SK-MEL-5 (cell line): ENCODE measurements around the gene DPEP2NB. TPM values are rescaled to one million over a fixed set of nuclear protein-coding genes. Genes with fewer than 3 reads are reported as not detected.
A peak's percentile ranks its signal among the peaks of the same experiment; 100 is the strongest.
"Not testable (repeated sequence)": the region's sequence is repeated elsewhere in the genome, so short reads cannot be mapped to it uniquely, and the experiment has no call there.

Source experiments
- DNase-seq: peaks from one replicate; pipeline ENCODE4 v3.0.0-alpha.2; 2016; ENCODE audit warnings: low read depth, low spot score
- in situ Hi-C: cut with HindIII; loops from 2 replicates; pipeline ENCODE4 v1.10.0; 2016; ENCODE audit warnings: low sequenced_read_pairs, high pct_unique_total_duplicates, low pct_unique_long_range_greater_than_20kb
- total RNA-seq: library from RNA; depleted of rRNA; stranded (reverse); fragments of >200 nt; shearing (Covaris generic); gene quantifications from 2 replicates; pipeline ENCODE4 v1.2.3, GENCODE V29; 2014

Gene DPEP2NB
- total RNA-seq, 1 experiment from 2014 or later: not detected

DNA sequence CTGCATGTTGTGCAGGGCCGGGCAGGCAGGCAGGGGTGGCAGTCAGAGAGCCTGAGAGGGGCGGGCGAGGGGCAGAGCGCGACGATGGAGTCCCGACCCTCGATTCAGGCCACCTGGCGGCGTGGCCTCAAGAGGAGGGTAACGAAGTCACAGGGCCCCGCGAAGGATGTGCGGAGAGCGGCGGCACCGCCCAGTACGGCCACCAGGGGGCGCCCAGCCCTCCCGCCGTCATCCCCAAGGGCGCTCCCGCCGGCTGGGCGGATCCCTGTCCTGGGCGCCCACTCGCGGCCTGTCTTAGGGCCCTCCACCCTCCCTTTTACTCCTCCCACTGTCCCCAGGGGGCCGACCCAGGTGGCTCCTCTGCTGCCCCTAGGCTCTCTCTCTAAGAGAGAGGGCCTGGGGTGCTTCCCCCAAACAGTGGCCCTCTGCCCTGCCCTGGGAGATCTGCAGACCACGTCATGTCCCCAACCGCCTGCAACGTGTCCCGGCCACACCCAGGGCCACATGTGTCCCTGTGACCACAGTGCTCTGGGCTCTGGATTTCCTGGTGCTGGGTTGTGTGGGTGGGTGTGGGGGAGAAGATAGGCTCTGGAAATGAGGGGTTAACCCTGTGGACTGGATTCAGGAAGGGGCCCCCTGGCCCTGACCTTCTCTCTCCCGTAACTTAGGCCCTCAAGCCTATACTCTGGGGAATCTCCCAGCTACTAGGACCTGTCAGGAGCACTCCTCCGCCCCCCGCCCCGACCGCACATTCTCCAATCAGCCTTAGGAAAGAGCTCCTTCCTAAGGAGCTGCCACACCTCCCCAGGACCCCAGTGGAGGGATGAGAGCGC is 22.3 kb downstream of the DPEP2NB start:
- peak; percentile 64 for DNase-seq
- in situ Hi-C loops: no loop called here

DNA sequence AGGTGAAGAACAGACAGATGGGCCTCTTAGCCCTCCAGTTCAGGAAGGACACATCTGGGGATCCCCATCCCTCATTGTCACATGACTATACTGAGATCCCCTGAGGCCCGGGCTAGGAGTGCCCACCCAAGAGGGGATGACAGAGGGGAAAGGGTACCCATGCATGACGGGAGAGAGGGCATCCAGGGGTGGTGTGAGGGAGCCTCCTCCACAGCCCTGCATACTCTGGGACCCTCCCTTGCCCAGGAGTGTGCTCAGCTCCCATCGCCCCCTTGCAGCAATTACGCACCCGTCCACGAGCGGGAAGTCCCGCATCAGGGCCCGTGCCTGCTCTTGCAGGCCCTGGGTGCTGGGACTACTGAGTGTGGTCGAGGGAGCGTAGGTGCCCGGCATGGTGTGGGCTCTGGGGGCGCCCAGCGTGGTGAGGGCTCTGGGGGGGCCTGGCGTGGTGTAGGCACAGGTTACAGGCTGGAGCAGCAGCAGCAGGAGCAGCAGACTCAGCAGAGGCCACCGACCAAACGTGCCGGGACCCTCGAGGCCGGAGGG is 23.0 kb downstream of the DPEP2NB start:
- no peak for DNase-seq
- in situ Hi-C loops: no loop called here

DNA sequence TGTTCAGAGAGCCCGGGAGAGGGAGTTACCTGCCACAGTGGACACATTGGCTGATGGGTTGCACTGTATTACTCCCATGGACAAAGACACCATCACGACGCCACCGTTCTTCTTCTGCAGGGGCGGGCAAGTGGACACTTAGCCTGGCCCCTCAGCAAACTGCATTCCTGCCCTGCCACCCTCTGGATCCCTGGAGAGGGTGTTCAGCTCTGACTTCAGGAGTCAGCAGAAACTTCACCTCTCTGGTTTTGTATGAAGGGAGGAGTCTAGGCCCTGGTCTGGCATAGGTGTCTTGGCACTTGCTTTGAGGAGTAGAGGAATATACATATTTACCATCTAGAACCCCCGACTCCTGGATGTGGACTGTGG is 25.7 kb downstream of the DPEP2NB start:
- no peak for DNase-seq
- in situ Hi-C loops: no loop called here

DNA sequence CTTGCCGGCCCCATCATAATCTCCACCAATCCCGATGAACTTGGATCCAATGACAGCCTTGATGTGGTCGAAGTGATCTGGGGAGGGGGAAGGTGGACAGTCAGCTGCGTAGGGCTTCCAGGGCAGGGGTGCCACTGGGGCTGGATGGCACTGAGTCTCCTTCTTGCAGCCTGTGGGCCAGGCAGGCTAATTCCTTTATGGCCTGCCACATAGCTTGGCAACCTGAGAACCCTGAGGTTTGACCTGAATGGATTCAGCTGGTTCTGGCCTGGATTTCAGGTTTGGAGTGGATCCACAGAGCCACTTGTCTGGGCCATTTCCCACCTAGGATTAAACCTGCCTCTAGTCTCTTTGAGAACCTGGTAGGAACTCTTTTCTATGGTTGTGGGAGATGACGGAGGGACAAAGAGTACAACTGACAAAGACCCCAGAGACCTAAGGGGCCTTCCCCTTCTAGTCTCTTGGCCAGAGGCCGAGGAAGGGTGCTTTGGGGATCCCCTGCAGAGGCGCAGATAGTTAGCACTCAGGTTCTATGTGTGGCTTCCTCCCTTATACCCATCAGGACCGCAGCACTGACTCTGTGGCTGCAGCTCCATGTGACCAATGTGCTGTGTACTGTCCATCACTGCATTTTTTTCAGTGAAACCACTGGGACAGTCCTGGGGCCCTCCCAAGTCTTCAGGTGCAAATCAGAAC is 26.2 kb downstream of the DPEP2NB start:
- in situ Hi-C loops: no loop called here
- no peak for DNase-seq

DNA sequence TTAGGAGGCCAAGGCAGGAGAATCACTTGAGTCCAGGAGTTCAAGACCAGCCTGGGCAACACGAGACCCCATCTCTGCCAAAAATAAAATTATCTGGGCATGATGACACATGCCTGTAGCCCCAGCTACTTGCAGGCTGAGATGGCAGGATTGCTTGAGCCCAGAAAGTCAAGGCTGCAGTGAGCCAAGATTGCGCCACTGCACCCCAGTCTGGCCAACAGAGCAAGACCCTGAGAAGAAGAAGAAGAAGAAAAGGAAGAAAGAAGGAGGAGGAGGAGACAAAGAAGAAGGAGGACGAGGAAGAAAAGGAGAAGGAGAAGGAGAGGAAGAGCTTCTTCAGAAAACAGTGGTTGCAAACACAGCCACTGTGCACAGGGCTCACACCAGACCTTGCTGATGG is 27.0 kb downstream of the DPEP2NB start:
- in situ Hi-C loops: no loop called here
- no peak for DNase-seq

DNA sequence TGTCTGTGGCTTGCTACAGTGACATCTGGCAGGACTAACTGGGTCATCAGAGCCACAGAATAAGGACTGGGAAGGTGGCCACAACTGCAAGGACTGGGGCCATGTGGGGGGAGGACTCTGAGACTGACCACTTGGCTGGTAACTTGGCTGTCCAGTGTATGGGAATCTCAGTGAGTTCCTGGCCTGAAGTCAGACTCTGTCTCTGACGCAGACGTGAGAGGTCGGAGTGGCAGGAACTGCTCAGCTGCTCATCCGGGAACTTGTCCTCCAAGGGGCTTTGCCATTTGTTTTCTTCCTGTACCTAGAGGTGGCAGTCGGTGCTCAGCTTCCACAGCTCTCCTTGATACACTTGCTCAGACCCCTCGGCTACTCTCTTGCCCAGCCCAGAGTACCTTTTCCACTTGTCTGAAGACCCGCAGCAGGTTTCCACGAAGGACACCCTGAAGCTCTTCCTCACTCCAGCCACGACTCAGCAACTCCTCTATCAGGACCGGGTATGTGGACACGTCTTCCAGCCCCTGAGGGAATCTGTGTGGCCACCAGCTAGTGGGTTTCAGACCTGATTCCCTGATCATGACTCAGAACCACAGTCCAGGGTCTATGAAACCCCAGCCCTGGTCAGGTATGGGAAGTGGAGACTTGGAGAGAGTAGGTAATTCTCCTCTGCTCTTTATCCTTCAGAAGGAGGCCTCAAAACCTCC is 28.1 kb downstream of the DPEP2NB start:
- DNase-seq: no peak
- in situ Hi-C loops: no loop called here

DNA sequence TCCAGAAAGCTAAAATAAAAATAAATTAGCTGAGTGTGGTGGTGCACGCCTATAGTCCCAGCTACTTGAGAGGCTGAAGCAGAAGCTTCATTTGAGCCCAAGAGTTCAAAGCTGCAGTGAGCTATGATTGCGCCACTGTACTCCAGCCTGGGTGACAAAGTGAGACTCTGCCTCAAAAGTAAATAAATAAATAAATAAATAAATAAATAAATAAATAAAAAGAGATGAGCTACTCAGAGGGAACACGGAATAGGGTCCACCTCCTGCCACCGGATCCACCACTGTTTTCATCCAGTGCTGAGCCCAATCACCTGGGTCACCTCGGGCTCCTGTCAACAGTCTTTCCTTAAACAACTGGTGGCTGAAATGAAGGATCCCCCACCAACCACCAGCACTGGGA is 28.8 kb downstream of the DPEP2NB start:
- in situ Hi-C loops: no loop called here
- DNase-seq: no peak

DNA sequence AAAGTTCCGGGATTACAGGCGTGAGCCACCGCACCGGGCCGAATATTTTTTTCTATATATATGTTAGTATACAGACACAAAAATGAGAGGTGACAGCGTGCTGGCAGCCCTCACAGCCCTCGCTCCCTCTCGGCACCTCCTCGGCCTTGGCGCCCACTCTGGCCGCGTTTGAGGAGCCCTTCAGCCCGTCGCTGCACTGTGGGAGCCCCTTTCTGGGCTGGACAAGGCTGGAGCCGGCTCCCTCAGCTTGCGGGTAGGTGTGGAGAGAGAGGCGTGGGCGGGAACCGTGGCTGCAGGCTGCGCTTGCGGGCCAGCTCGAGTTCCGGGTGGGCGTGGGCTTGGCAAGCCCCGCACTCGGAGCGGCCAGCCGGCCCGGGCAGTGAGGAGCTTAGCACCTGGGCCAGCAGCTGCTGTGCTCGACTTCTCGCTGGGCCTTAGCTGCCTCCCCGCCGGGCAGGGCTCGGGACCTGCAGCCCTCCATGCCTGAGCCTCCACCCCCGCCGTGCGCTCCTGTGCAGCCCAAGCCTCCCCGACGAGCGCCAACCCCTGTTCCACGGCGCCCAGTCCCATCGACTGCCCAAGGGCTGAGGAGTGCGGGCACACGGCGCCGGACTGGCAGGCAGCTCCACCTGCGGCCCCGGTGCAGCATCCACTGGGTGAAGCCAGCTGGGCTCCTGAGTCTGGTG is 33.6 kb downstream of the DPEP2NB start:
- in situ Hi-C loops: no loop called here
- DNase-seq: no peak

DNA sequence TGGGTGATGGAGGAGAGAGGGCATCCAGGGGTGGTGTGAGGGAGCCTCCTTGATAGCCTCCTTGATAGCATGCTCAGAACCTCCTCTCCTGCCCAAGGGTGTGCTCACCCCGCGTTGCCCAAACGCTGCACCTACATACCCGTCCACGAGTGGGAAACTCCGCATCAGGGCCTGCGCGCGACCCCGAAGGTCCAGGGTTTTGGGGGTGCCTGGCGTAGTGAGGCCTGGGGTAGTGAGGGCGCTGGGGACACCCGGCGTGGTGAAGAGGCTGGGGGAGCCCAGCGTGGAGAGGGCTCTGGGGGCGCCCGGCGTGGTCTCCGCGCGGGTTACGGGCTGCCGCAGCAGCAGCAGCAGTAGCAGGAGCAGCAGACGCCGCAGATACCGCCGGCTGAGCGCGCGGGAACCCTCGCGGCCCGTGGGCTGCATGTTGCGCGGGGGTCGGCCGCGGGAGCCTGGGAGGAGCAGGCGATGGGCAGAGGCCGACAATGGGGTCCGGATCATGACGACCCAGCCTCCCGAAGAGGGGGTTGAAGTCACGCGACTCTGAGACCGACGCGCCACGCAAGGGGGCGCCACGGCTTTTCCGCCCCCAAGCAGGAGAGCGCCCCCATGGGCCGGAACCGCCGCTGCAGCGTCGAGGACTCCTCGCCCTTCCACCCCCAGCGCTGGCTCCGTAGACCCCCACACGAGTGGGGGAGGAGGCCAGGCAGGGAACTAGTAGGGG is 35.6 kb downstream of the DPEP2NB start, which contains the start of gene DPEP3:
TSS of gene DPEP3 (minus strand) at position 545 of the 724 bp plus-strand sequence. CDS start at position 426, 119 bp downstream.
- DNase-seq: no peak
- in situ Hi-C loops: no loop called here

DNA sequence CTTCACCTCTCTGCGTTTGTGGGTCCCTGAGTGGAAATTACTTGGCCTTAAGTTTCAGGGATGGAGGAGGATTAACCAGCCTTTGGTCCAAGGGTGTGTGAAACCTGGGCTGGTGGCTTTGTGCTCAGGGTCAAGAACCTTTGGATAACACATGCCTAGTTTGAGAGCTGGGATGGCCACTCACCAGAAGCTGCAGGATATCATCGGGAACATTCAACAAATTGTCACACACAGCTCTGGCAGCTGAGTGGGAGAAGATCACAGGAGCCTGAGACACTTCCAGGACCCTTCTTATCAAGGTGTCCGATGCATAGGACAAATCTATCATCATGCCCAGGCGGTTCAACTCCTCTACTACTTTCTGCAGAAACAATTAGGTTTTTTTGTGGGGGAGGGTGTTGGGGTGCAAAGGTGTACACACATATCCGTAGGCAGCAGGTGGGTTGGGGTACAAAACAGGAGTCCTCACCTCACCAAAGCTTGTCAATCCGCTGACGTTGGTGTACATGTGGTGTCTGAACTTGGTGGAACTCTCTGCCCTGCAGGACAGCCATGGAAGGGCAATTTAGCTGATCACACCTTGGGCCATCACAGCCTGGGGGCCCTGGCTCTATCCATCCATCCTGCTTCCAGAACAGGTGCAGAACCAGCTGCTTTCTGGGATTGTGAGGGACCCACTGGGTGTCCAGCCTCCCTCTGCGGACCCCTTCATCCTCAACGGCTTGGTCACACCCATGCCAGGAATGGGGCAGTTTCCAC is 38.1 kb downstream of the DPEP2NB start:
- in situ Hi-C loops: no loop called here
- DNase-seq: no peak

DNA sequence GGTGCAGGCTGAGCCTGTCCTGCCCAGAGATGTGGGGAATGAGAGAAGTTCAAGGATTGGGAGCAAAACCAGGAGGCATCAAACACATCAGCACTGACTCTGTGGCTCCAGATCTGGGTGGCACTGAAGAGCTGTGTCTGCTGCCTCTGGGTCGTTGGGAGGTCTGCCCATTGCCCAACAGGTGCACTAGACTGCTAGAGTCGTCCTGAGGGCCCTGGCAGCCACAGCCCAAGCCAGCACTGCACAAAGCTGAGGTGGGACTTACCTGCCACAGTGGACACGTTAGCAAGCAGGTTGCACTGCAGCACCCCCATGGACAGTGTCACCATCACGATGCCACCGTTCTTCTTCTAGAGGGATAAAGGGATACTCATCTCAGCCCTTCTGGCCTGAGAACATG is 38.7 kb downstream of the DPEP2NB start:
- no peak for DNase-seq
- in situ Hi-C loops: no loop called here

DNA sequence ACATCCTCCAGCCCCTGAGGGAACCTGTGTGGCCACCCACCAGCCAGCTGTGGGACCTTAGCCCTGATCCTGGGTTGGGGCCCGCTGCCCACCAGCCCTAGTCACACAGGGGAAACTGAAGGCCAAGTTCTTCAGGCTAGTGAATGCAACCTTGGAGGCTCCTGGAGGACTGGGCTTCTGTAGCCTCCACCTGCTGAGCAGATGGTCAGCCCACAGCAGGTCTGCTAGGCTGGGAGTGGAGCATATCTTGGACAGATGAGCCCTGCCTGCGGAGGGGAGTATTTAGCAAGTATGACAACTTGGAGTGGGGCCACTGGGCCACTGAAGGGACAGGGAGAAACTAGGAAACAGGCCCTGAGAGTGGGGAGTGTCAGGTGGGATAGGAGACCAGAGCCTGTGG is 39.5 kb downstream of the DPEP2NB start:
- in situ Hi-C loops: no loop called here
- DNase-seq: no peak

DNA sequence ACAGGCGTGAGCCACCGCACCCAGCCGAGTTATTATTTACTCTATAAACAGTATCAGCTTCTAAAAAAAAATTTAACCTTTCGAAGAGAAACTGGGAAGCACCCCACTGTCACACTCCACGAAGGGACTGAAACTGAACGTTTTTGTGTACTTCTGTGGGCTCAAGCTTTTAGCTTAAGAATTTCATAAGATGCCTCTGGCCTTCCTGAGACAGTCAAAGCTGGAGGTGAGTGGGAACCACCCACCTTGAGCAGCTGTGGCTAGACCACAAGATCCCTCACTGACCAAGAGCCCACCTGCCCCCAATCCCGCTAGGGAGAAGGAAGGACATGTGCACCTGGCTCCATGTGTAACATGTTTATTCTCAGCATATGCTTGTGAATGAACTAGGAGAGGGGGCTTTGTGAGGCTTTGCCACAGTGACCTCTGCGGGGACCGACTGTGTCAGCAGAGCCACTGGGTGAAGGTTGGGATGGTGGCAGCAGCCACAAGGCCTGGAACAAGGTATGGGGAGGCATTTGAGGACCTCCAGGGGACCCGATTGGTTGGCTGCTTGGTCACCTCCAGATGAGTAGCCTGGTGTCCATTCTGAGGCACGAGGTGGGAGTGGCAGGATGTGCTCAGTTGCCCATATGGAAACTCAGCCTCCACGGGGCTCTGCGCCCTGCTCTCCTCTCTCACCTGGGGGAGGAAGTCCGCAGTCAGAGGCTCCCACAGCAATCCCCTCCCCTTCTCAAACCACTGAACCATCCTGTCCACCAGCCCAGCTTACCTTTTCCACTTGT is 40.2 kb downstream of the DPEP2NB start:
- in situ Hi-C loops: no loop called here
- no peak for DNase-seq

DNA sequence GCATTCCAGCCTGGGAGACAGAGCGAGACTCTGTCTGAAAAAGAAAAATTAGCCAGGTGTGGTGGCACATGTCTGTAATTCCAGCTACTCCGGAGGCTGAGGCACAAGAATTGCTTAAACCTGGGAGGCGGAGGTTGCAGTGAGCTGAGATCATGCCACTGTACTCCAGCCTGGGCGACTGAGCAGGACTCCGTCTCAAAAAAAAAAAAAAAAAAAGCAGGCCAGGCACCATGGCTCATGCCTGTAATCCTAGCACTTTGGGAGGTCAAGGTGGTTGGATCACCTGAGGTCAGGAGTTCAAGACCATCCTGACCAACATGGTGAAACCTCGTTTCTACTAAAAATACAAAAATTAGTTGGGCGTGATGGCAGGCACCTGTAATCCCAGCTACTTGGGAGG is 43.4 kb downstream of the DPEP2NB start:
- in situ Hi-C loops, DNase-seq: not testable (repeated sequence)

DNA sequence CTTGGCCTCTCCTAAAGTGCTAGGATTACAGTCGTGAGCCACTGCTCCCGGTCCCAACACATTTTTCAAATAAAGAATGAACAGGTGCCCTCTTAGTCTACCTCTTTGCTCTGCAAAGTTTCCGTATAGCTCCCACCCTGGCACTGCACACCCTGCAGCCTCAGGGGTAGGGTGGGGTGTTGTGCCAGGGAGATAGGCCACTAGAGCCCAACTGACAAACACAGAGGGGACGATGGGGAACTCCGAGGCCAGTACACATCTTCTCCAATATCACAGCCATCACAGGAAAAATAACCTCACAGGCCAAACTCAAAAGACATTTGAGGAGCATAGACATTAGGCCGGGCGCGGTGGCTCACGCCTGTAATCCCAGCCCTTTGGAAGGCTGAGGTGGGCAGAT is 44.6 kb downstream of the DPEP2NB start:
- no peak for DNase-seq
- in situ Hi-C loops: no loop called here
